ENCODE results near the gene GARRE1.

Gene GARRE1

GRCh38 chr19:34298891-34299520, 44.7 kb downstream of the GARRE1 start:
- no peak for DNase-seq
- no peak overlapping the region for H3K4me3 ChIP-seq (ENCODE audit: low read depth, low read length)
- no peaks in the 10 kb centered on the region for H3K9me3 ChIP-seq
- H3K4me1 ChIP-seq = no peaks in the 10 kb centered on the region
- TF ChIP-seq CTCF (IDR thresholded peaks at IDR 0.05; ENCODE audit: low read depth, low read length) = no peak
- H3K27me3 ChIP-seq = no peaks in the 10 kb centered on the region
- H3K36me3 ChIP-seq = no peaks in the 10 kb centered on the region

- Histone ChIP-seq H3K36me3 (no peaks in the 10 kb centered on the region), H3K9me3 (no peaks in the 10 kb centered on the region), H3K4me3 (ENCODE audit: low read depth, low read length) (no peak overlapping the region), H3K4me1 (no peaks in the 10 kb centered on the region), H3K27me3 (no peaks in the 10 kb centered on the region)
- DNase-seq = no peak
- TF ChIP-seq CTCF (IDR thresholded peaks at IDR 0.05; ENCODE audit: low read depth, low read length) = no peak
Observed at GRCh38 chr19:34299576-34299975, 45.2 kb downstream of the GARRE1 start.

GRCh38 chr19:34300380-34300779, 46.0 kb downstream of the GARRE1 start:
- no peak for TF ChIP-seq CTCF (IDR thresholded peaks at IDR 0.05; ENCODE audit: low read depth, low read length)
- Histone ChIP-seq H3K4me1 (no peaks in the 10 kb centered on the region), H3K9me3 (no peaks in the 10 kb centered on the region), H3K4me3 (ENCODE audit: low read depth, low read length) (no peak overlapping the region), H3K36me3 (no peaks in the 10 kb centered on the region; the same call in 1 of the 2 replicates), H3K27me3 (no peaks in the 10 kb centered on the region)
- no peak for DNase-seq

GRCh38 chr19:34300962-34301361, 46.6 kb downstream of the GARRE1 start:
- Histone ChIP-seq H3K36me3 (no peaks in the 10 kb centered on the region; the same call in 1 of the 2 replicates), H3K4me1 (no peaks in the 10 kb centered on the region), H3K27me3 (no peaks in the 10 kb centered on the region), H3K4me3 (ENCODE audit: low read depth, low read length) (no peak overlapping the region), H3K9me3 (no peaks in the 10 kb centered on the region)
- no peak for DNase-seq
- no peak for TF ChIP-seq CTCF (IDR thresholded peaks at IDR 0.05; ENCODE audit: low read depth, low read length)

Measured in BE2C (cell line).